Caco-2 (cell line): Measurements from ENCODE around the gene LRRC10B. TPM values are rescaled to one million over a fixed set of nuclear protein-coding genes. Genes with fewer than 3 reads are reported as not detected.

ENCODE experiments used
- BruUV-seq: library from RNA; stranded (reverse); fragments of 400-500 nt; replicated peaks from 2 replicates; lab custom pipeline; 2021; lab: Mats Ljungman, UMichigan
- CTCF ChIA-PET: fragments of 300-600 bp; sonication (Branson Sonifier 250); formaldehyde crosslinking; loops from one replicate; lab custom pipeline; 2022; ENCODE audit warnings: antibody characterized with exemption; lab: Charles Lee
- POLR2A ChIA-PET: fragments of 300-600 bp; sonication (Branson Sonifier 250); formaldehyde crosslinking; loops from one replicate; lab custom pipeline; 2022; ENCODE audit warnings: antibody characterized with exemption; lab: Charles Lee
- DNase-seq, 2 experiments: peaks; one replicate each; pipeline versions ENCODE4 v3.0.0 to v3.0.0-alpha.2; 2020 to 2022
- H3K27me3 ChIP-seq: replicated peaks from 2 replicates; pipeline ENCODE4 v1.6.0; 2011; ENCODE audit warnings: low read length; ENCODE audit not compliant: control insufficient read depth, insufficient read depth
- H3K36me3 ChIP-seq: 2 replicates; pipeline ENCODE4 v1.5.1; 2011; ENCODE audit warnings: low read length; ENCODE audit not compliant: control insufficient read depth, insufficient read depth
- H3K4me1 ChIP-seq: fragments of 250-450 bp; sonication (Bioruptor Pico); 2 replicates; pipeline ENCODE4 v1.5.1; 2020; ENCODE audit warnings: mild to moderate bottlenecking
- H3K4me3 ChIP-seq: 2 replicates; pipeline ENCODE4 v1.5.1; 2011; ENCODE audit warnings: low read depth, mild to moderate bottlenecking, control low read depth, low read length
- H3K9me3 ChIP-seq: fragments of 250-450 bp; sonication (Bioruptor Pico); 2 replicates; pipeline ENCODE4 v1.5.1; 2020; ENCODE audit warnings: mild to moderate bottlenecking, moderate library complexity
- H3K27ac Mint-ChIP-seq: one replicate; pipeline ENCODE4 v1.8.0; 2022; ENCODE audit warnings: mixed read lengths; ENCODE audit not compliant: unreplicated experiment
- H3K27me3 Mint-ChIP-seq: one replicate; pipeline ENCODE4 v1.8.0; 2022; ENCODE audit warnings: mixed read lengths; ENCODE audit not compliant: insufficient read depth, unreplicated experiment
- H3K36me3 Mint-ChIP-seq: one replicate; pipeline ENCODE4 v1.8.0; 2022; ENCODE audit warnings: mild to moderate bottlenecking, mixed read lengths; ENCODE audit not compliant: insufficient read depth, unreplicated experiment
- H3K4me1 Mint-ChIP-seq: one replicate; pipeline ENCODE4 v1.8.0; 2022; ENCODE audit warnings: low read depth, mixed read lengths; ENCODE audit not compliant: unreplicated experiment
- H3K4me3 Mint-ChIP-seq: one replicate; pipeline ENCODE4 v1.8.0; 2022; ENCODE audit warnings: mild to moderate bottlenecking, moderate library complexity, mixed read lengths; ENCODE audit not compliant: unreplicated experiment
- H3K9me3 Mint-ChIP-seq: one replicate; pipeline ENCODE4 v1.8.0; 2022; ENCODE audit warnings: mixed read lengths; ENCODE audit not compliant: unreplicated experiment
- CTCF ChIP-seq, 2 experiments: fragments of 200-600 bp in 1 of 2; IDR thresholded peaks; 1 replicate in 1 of 2; 2 replicates in 1 of 2; pipeline versions ENCODE4 v1.5.1 to v1.8.0; 2011 to 2022; ENCODE audit warnings: antibody characterized with exemption in 1 of 2, control low read depth in 1 of 2, inconsistent platforms in 1 of 2, low read depth in 1 of 2, low read length in 1 of 2, mild to moderate bottlenecking in 1 of 2, moderate library complexity in 1 of 2; ENCODE audit not compliant: insufficient read depth in 1 of 2, severe bottlenecking in 1 of 2, unreplicated experiment in 1 of 2
- intact Hi-C: fragments of 100-400 bp; cut with micrococcal nuclease; formaldehyde crosslinking; loops from one replicate; pipeline ENCODE4 v1.10.0; 2022; ENCODE audit not compliant: unreplicated experiment
- total RNA-seq: library from RNA; stranded (reverse); gene quantifications from 2 replicates; pipeline ENCODE4 v1.2.3, GENCODE V29; 2022

LRRC10B gene
- total RNA-seq, 1 experiment from 2014 or later = 0.34 TPM

DNA sequence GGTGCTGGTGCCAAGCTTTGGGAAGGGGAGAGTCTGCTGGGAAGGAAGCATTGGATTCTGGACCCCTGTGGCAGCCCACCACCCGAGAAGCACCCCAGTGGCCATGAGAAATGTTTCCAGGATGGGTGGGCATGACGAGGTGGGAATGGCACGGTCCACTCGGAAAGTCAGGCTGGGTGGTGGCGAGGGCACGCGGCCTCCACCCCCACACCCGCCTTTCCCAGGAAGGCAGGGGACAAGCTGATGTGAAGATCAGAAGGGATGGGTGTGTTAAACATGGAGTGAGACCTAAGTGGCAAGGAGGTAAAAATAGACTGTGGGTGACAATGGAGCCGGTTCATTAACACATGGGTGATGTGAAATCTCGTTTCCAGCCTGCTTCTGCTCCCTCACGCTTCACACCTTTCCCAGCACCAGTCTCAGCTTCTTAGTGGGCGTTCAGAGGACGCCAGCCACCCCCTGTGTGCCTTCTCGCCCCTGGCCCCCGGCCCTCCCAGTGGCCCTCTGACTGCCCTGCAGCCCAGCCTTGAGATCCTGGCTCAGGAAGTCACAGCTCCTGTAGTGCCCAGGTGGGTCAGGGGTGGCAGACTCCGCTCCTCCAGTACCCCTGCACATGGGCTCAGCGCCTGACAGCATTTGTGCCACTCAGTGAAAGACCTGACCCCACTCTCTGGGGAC, 27.6 kb downstream of the LRRC10B start:
- H3K36me3 ChIP-seq = no peaks in the 10 kb centered on the region
- Mint-ChIP-seq H3K27ac (no peak overlapping the region), H3K27me3 (no peaks in the 10 kb centered on the region), H3K4me3 (no peak overlapping the region), H3K36me3 (peaks cover 11% of the 10 kb centered on the region), H3K9me3 (no peaks in the 10 kb centered on the region), H3K4me1 (peaks cover 28% of the 10 kb centered on the region)
- no peaks in the 10 kb centered on the region for H3K9me3 ChIP-seq
- H3K27me3 ChIP-seq = no peaks in the 10 kb centered on the region
- peaks cover 43% of the 10 kb centered on the region for H3K4me1 ChIP-seq
- ChIA-PET POLR2A (no interaction called here), CTCF (interaction anchor here (1.0 to 1.4 kb wide), 3 partner anchors 9 to 91 kb away, joined by 3 to 5 read pairs (median 4); no protein-coding TSS in a partner anchor)
- BruUV-seq = no TSS peak
- no peak for DNase-seq
- TF ChIP-seq CTCF (IDR thresholded peaks at IDR 0.05; ENCODE audit: insufficient read depth in 1 of 2, low read depth in 1 of 2, low read length in 1 of 2, severe bottlenecking in 1 of 2, unreplicated experiment in 1 of 2) = no peak
- intact Hi-C loops = no loop called here
- H3K4me3 ChIP-seq = no peak overlapping the region

- H3K9me3 Mint-ChIP-seq = no peaks in the 10 kb centered on the region
- H3K4me1 Mint-ChIP-seq = peaks cover 28% of the 10 kb centered on the region
- Histone ChIP-seq H3K4me1 (peaks cover 40% of the 10 kb centered on the region), H3K9me3 (no peaks in the 10 kb centered on the region), H3K27me3 (no peaks in the 10 kb centered on the region), H3K36me3 (no peaks in the 10 kb centered on the region), H3K4me3 (no peak overlapping the region)
- ChIA-PET POLR2A (no interaction called here), CTCF (interaction anchor here (1.0 to 1.4 kb wide), 2 partner anchors 9 to 27 kb away, joined by 3 to 4 read pairs; no protein-coding TSS in a partner anchor)
- H3K4me3 Mint-ChIP-seq = no peak overlapping the region
- H3K27me3 Mint-ChIP-seq = no peaks in the 10 kb centered on the region
- peak in 1 of 2 experiments; percentile 14 for TF ChIP-seq CTCF (IDR thresholded peaks at IDR 0.05; ENCODE audit: insufficient read depth in 1 of 2, low read depth in 1 of 2, low read length in 1 of 2, severe bottlenecking in 1 of 2, unreplicated experiment in 1 of 2)
- peak in 1 of 2 experiments; percentile 57 for DNase-seq
- H3K36me3 Mint-ChIP-seq = peaks cover 14% of the 10 kb centered on the region
- no peak overlapping the region for H3K27ac Mint-ChIP-seq
- no TSS peak for BruUV-seq
- intact Hi-C loops = no loop called here
Measured at GRCh38 chr11:61536676-61537270, 28.2 kb downstream of the LRRC10B start.

DNA sequence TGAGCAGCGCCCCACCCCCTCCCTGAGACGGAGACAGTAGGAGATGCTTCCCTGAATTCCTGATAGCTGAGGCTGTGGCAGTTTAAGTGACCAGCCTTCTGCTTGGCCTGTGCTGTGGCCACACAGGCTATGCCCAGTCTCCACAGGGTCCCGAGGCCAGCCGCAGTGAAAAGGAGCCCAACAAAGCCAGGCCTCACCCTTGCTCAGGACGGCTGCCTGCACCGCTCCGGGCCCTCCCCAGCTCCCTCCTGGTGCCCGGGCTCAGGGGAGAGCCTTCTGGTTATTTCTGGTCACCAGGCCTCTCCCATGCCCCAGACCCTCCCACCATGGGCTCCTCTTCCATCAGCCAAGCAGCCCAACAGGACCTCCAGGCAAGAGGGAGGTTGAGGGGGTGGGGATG, 28.8 kb downstream of the LRRC10B start:
- Mint-ChIP-seq H3K4me3 (no peak overlapping the region), H3K27me3 (no peaks in the 10 kb centered on the region), H3K9me3 (no peaks in the 10 kb centered on the region), H3K27ac (no peak overlapping the region), H3K36me3 (peaks cover 14% of the 10 kb centered on the region), H3K4me1 (peaks cover 28% of the 10 kb centered on the region)
- CTCF ChIA-PET = interaction anchor here (1.0 to 1.4 kb wide), 2 partner anchors 8 to 28 kb away, joined by 3 to 4 read pairs; no protein-coding TSS in a partner anchor
- H3K36me3 ChIP-seq = no peaks in the 10 kb centered on the region
- no TSS peak for BruUV-seq
- no peaks in the 10 kb centered on the region for H3K27me3 ChIP-seq
- TF ChIP-seq CTCF (IDR thresholded peaks at IDR 0.05; ENCODE audit: insufficient read depth in 1 of 2, low read depth in 1 of 2, low read length in 1 of 2, severe bottlenecking in 1 of 2, unreplicated experiment in 1 of 2) = no peak
- DNase-seq = no peak
- intact Hi-C loops = no loop called here
- POLR2A ChIA-PET = no interaction called here
- peaks cover 34% of the 10 kb centered on the region for H3K4me1 ChIP-seq
- no peak overlapping the region for H3K4me3 ChIP-seq
- no peaks in the 10 kb centered on the region for H3K9me3 ChIP-seq
